ENCODE results near the gene PIAS4. TPM values are rescaled to one million over a fixed set of nuclear protein-coding genes. Genes with fewer than 3 reads are reported as not detected.

PIAS4 gene
- total RNA-seq, 1 donor, result 17.3 TPM

- TF ChIP-seq, protein P1, sequence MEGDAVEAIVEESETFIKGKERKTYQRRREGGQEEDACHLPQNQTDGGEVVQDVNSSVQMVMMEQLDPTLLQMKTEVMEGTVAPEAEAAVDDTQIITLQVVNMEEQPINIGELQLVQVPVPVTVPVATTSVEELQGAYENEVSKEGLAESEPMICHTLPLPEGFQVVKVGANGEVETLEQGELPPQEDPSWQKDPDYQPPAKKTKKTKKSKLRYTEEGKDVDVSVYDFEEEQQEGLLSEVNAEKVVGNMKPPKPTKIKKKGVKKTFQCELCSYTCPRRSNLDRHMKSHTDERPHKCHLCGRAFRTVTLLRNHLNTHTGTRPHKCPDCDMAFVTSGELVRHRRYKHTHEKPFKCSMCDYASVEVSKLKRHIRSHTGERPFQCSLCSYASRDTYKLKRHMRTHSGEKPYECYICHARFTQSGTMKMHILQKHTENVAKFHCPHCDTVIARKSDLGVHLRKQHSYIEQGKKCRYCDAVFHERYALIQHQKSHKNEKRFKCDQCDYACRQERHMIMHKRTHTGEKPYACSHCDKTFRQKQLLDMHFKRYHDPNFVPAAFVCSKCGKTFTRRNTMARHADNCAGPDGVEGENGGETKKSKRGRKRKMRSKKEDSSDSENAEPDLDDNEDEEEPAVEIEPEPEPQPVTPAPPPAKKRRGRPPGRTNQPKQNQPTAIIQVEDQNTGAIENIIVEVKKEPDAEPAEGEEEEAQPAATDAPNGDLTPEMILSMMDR (IDR thresholded peaks at IDR 0.05; ENCODE audit: insufficient read depth, low read depth, low read length), result no peak
- DNase-seq (ENCODE audit: low read depth), result no peak
- no peak overlapping the region for H3K4me3 ChIP-seq (ENCODE audit: low read depth, low read length)
These were observed 23.4 kb downstream of the PIAS4 start for GRCh38 chr19:4030981-4031380.

DNA sequence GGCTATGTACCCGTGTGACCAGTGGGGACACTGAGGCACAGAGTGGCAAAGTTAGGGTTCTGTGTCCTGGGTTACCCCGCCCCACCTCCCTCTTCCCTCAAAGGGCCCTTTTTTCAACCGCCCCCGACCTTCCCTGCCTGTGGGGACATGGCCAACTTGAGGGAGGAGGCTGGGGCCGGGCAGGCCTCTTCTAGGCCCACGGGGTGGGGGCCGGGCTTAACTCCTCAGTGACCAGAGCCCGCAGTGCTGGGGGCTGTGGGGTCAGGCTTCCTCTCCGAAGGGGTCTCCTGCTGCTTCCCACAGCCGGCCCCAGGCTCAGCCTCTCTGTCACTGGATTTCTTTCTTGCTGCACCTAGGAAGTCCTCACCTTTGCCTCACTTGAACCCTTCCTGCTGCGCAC lies 23.9 kb downstream of the PIAS4 start:
- H3K4me3 ChIP-seq (ENCODE audit: low read depth, low read length), result no peak overlapping the region
- TF ChIP-seq, protein P1 (IDR thresholded peaks at IDR 0.05; ENCODE audit: insufficient read depth, low read depth, low read length), result no peak
- DNase-seq (ENCODE audit: low read depth), result no peak

GRCh38 chr19:4032436-4032835 lies 24.9 kb downstream of the PIAS4 start:
- TF ChIP-seq, protein P1 (IDR thresholded peaks at IDR 0.05; ENCODE audit: insufficient read depth, low read depth, low read length), result no peak
- no peak for DNase-seq (ENCODE audit: low read depth)
- H3K4me3 ChIP-seq (ENCODE audit: low read depth, low read length), result no peak overlapping the region

DNA sequence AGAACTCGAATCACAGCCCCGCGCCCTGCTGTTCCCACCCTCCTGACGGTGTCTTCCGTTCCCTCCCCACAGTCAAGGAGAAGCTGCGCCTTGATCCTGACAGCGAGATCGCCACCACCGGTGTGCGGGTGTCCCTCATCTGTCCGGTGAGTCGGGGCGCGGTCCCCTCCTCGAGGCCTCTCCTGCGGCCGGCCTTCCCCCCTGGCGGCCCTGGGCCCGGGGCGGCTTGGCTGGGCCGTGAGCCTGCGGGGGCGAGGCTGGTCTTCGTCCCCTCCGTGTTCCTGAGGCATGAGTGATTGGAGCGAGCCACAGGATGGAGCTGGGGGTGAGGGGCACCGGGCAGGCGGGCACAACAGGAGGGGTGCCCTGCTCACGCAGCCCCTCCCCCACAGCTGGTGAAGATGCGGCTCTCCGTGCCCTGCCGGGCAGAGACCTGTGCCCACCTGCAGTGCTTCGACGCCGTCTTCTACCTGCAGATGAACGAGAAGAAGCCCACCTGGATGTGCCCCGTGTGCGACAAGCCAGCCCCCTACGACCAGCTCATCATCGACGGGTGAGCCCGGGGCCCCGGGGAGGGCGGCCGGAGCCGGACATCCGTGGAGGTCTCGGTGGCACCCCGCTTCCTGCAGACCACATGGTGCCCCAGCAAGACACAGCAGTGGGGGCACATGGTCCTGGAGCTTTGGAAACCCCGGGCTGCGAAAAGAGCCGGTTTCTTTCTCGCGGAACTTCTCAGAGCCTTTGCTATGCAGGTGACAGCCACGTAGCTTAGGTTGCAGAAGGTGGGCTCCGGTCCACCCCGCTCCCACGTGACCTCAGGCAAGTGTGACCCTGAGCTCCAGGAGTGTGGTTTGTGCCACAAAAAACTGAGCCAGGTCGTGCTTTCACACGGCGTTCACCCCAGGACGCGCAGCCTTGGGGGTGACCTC lies 25.8 kb downstream of the PIAS4 start:
- no peak for DNase-seq (ENCODE audit: low read depth)
- TF ChIP-seq, protein P1 (IDR thresholded peaks at IDR 0.05; ENCODE audit: insufficient read depth, low read depth, low read length), result no peak
- no peak overlapping the region for H3K4me3 ChIP-seq (ENCODE audit: low read depth, low read length)

DNA sequence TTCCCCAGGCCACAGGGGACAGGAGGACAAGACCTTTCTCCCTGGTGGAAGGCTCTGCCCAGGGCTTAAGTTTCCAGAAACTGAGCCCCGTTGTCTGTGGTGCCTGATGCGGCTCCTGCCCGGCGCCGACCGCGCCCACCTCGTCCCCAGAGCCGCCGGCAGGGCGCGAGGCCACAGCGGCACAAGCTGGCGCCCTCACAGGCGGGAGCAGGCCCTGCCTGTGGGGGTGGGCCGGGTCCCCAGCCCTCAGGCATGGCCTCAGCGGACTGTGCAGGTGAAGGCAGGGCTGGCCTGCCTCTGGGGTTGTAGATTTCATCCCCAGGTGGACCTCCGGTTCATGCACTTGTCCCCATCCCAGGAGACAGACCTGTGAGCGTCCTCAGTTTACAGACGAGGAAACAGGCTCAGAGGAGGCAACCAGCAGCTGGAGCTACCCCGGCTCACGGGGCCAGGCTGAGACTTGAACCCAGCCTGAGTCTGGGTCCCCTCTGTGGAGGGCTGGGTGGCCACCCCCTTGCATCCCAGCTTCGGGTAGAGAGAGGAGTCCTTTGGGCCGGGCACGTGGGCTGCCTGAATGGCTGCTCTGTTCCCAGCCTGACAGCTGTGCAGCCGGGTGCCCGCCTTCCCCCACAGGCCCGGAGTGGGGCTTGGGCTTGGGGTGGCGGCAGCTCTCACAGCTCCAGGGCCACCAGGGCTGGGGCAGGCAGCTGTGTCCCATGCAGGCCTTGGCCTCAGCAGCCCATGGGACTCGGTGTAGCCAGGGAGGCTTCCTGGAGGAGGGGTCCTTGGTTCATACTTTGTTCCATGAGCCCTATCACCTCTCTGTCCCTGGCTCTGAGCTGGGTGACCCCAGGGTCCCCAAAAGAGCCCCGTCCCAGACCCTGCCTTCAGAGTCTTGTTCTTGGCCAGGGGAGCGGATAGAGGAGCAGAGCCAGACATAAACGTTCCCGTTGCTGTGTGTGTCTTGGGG lies 26.8 kb downstream of the PIAS4 start:
- TF ChIP-seq, protein P1 (IDR thresholded peaks at IDR 0.05; ENCODE audit: insufficient read depth, low read depth, low read length), result no peak
- no peak for DNase-seq (ENCODE audit: low read depth)
- H3K4me3 ChIP-seq (ENCODE audit: low read depth, low read length), result no peak overlapping the region

DNA sequence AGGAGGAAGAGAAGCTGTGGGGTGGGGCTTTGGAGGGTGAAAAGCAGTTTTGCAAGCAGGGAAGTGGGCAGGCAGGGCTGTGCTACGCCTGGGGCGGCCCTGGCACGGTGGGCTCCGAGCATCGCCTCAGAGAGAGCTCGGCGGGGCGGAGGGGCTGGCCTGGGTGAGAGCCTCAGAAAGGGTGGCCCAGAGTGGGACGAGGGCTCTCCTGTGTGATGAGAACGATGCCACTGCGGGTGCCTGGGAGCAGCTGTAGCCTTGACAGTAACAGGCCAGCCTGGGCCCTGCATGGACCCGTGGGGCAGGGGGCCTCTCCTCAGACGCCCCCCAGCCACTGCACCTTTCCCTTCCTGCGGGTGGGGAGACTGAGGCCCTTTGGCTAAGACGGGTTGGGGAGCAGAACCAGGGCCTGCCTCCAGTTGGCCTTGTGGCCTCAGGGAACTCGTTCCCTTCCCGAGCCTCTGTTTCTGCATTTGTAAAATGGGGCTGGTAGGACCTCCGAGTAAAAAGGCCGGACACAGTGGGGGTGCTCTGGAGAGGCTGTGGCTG lies 27.6 kb downstream of the PIAS4 start:
- H3K4me3 ChIP-seq (ENCODE audit: low read depth, low read length), result no peak overlapping the region
- DNase-seq (ENCODE audit: low read depth), result no peak

More for the DNA sequence above, 27.6 kb downstream of the PIAS4 start:
- TF ChIP-seq, protein P1 (IDR thresholded peaks at IDR 0.05; ENCODE audit: insufficient read depth, low read depth, low read length), result no peak
